ENCODE data around the gene RIOX2. TPM values are rescaled to one million over a fixed set of nuclear protein-coding genes. Genes with fewer than 3 reads are reported as not detected.
A peak's percentile ranks its signal among the peaks of the same experiment; 100 is the strongest.

The RIOX2 gene
- total RNA-seq, 2 experiments from 2014 or later: 46.5 to 46.7 TPM

GRCh38 chr3:97960551-97960950, 11.7 kb downstream of the RIOX2 start:
- H3K27me3 Mint-ChIP-seq: no peaks in the 10 kb centered on the region
- CTCF ChIA-PET: no interaction called here
- POLR2A ChIA-PET: no interaction called here
- peaks cover 34% of the 10 kb centered on the region for H3K4me1 Mint-ChIP-seq
- H3K9me3 Mint-ChIP-seq: no peaks in the 10 kb centered on the region
- H3K36me3 Mint-ChIP-seq (ENCODE audit: low read depth): peaks cover 62% of the 10 kb centered on the region
- H3K4me3 Mint-ChIP-seq: no peak overlapping the region
- DNase-seq: no peak
- no peak overlapping the region for H3K27ac Mint-ChIP-seq

DNA sequence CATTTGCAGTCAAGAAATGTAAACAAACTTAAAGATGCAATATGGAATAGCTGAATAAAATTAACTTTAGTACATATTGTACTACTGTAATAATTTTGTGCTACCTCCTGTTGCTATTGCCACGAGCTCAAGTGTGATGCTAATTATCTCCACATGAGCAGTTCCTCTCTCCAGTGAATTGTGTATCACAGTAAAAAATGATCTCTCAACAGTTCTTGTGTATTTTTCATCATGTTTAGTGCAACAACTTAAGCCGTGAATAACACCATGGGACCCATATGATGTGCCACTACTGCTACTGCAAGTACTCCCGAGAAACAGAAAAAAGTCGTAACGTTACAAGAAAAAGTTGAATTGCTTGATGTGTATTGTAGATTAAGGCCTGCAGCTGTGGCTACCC, 12.4 kb downstream of the RIOX2 start:
- DNase-seq: no peak
- CTCF ChIA-PET: interaction anchor here (1.0 kb wide), 1 partner anchor 48 kb away, joined by 3 read pairs; no protein-coding TSS in a partner anchor
- Mint-ChIP-seq H3K36me3 (ENCODE audit: low read depth) (peaks cover 63% of the 10 kb centered on the region), H3K4me1 (peaks cover 31% of the 10 kb centered on the region), H3K9me3 (no peaks in the 10 kb centered on the region), H3K27ac (no peak overlapping the region), H3K27me3 (no peaks in the 10 kb centered on the region), H3K4me3 (no peak overlapping the region)
- POLR2A ChIA-PET: no interaction called here

DNA sequence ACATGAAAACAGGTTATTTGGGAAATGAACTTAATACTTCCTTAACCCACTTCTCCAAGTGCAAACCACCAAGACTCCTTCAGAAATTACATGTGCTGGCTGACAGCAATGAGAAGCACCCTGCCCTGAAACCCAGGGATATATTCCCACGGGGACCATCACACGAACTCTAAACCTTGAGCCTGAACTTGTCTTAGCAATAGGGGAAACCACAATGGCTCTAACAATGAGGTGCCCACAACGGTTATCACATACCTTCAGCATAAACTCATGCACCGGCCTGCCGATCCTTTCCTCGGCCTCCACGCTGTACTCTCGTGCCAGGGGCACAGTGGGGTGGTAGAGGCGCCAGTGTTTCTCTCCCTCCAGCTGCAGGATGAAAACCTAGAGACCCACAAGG, 13.4 kb downstream of the RIOX2 start:
- Mint-ChIP-seq H3K9me3 (no peaks in the 10 kb centered on the region), H3K4me1 (peaks cover 23% of the 10 kb centered on the region), H3K27ac (no peak overlapping the region), H3K4me3 (no peak overlapping the region), H3K27me3 (no peaks in the 10 kb centered on the region), H3K36me3 (ENCODE audit: low read depth) (peaks cover 65% of the 10 kb centered on the region)
- CTCF ChIA-PET: no interaction called here
- POLR2A ChIA-PET: no interaction called here
- DNase-seq: no peak

GRCh38 chr3:97958396-97958795, 13.8 kb downstream of the RIOX2 start:
- Mint-ChIP-seq H3K4me1 (peaks cover 20% of the 10 kb centered on the region), H3K27ac (no peak overlapping the region), H3K27me3 (no peaks in the 10 kb centered on the region), H3K36me3 (ENCODE audit: low read depth) (peaks cover 64% of the 10 kb centered on the region), H3K9me3 (no peaks in the 10 kb centered on the region), H3K4me3 (no peak overlapping the region)
- DNase-seq: no peak
- CTCF ChIA-PET: no interaction called here
- POLR2A ChIA-PET: no interaction called here

DNA sequence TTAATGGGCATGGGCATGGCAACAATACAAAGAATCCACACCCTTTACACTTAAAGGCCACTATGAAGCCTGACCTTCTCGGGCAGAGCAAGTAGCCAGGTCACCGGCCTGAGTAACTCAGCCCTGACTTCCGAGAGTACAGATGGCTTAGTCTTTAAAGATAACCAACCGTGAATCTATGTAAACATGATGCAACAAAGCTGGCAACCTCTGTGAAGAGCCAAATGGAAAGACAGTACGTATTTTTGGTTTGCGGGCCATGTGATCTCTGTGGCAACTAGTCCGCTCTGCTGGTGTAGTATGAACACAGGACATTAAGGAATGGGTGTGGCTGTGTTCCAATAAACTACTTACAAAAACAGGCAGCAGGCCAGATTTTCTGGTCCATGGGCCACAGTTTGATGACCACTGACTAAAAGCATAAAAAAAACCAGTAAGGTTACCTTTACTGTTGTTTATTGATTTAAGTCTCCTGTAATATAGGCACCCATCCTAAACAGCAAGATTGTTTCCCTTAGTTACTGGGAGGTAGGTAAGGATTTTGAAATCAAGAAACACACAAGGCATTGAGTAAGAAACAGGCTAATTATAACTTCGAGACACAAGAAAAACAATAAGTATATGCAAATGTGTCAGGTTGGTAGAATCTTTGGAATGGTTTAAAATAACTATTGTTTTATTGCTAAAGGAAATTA, 14.5 kb downstream of the RIOX2 start:
- no peak for DNase-seq
- CTCF ChIA-PET: no interaction called here
- no peaks in the 10 kb centered on the region for H3K27me3 Mint-ChIP-seq
- H3K4me1 Mint-ChIP-seq: peaks cover 18% of the 10 kb centered on the region
- H3K36me3 Mint-ChIP-seq (ENCODE audit: low read depth): peaks cover 66% of the 10 kb centered on the region
- no peak overlapping the region for H3K4me3 Mint-ChIP-seq
- no peak overlapping the region for H3K27ac Mint-ChIP-seq
- POLR2A ChIA-PET: no interaction called here
- no peaks in the 10 kb centered on the region for H3K9me3 Mint-ChIP-seq

GRCh38 chr3:97956051-97956450, 16.2 kb downstream of the RIOX2 start:
- ChIA-PET POLR2A (no interaction called here), CTCF (interaction anchor here (1.9 kb wide), 1 partner anchor 10 kb away, joined by 4 read pairs; no protein-coding TSS in a partner anchor)
- DNase-seq: no peak
- no peaks in the 10 kb centered on the region for H3K27me3 Mint-ChIP-seq
- no peak overlapping the region for H3K4me3 Mint-ChIP-seq
- H3K4me1 Mint-ChIP-seq: peaks cover 4% of the 10 kb centered on the region
- H3K9me3 Mint-ChIP-seq: no peaks in the 10 kb centered on the region
- H3K36me3 Mint-ChIP-seq (ENCODE audit: low read depth): peaks cover 67% of the 10 kb centered on the region
- no peak overlapping the region for H3K27ac Mint-ChIP-seq

GRCh38 chr3:97954228-97954827, 17.9 kb downstream of the RIOX2 start:
- ChIA-PET CTCF (interaction anchor here (0.8 to 1.9 kb wide), 2 partner anchors 11 to 27 kb away, joined by 3 to 4 read pairs; no protein-coding TSS in a partner anchor), POLR2A (no interaction called here)
- H3K27me3 Mint-ChIP-seq: no peaks in the 10 kb centered on the region
- no peak overlapping the region for H3K27ac Mint-ChIP-seq
- peaks cover 15% of the 10 kb centered on the region for H3K4me1 Mint-ChIP-seq
- no peak overlapping the region for H3K4me3 Mint-ChIP-seq
- no peak for DNase-seq
- no peaks in the 10 kb centered on the region for H3K9me3 Mint-ChIP-seq
- peaks cover 78% of the 10 kb centered on the region for H3K36me3 Mint-ChIP-seq (ENCODE audit: low read depth)

- Mint-ChIP-seq H3K9me3 (no peaks in the 10 kb centered on the region), H3K36me3 (ENCODE audit: low read depth) (peaks cover 81% of the 10 kb centered on the region), H3K4me1 (peaks cover 19% of the 10 kb centered on the region), H3K27me3 (no peaks in the 10 kb centered on the region), H3K4me3 (no peak overlapping the region), H3K27ac (no peak overlapping the region)
- ChIA-PET CTCF (interaction anchor here (1.2 kb wide), 1 partner anchor 159 kb away, joined by 3 read pairs; no protein-coding TSS in a partner anchor), POLR2A (interaction anchor here (1.0 kb wide), 1 partner anchor 131 kb away, joined by 4 read pairs; the partner anchor contains the start of gene CRYBG3)
- no peak for DNase-seq
Measured at GRCh38 chr3:97952872-97953271, 19.4 kb downstream of the RIOX2 start.

GRCh38 chr3:97952280-97952679, 20.0 kb downstream of the RIOX2 start:
- ChIA-PET POLR2A (interaction anchor here (1.0 kb wide), 1 partner anchor 130 kb away, joined by 4 read pairs; the partner anchor contains the start of gene CRYBG3), CTCF (interaction anchor here (1.2 kb wide), 1 partner anchor 158 kb away, joined by 3 read pairs; no protein-coding TSS in a partner anchor)
- Mint-ChIP-seq H3K27ac (no peak overlapping the region), H3K4me1 (peaks cover 19% of the 10 kb centered on the region), H3K27me3 (no peaks in the 10 kb centered on the region), H3K36me3 (ENCODE audit: low read depth) (peaks cover 80% of the 10 kb centered on the region), H3K4me3 (no peak overlapping the region), H3K9me3 (no peaks in the 10 kb centered on the region)
- DNase-seq: no peak

DNA sequence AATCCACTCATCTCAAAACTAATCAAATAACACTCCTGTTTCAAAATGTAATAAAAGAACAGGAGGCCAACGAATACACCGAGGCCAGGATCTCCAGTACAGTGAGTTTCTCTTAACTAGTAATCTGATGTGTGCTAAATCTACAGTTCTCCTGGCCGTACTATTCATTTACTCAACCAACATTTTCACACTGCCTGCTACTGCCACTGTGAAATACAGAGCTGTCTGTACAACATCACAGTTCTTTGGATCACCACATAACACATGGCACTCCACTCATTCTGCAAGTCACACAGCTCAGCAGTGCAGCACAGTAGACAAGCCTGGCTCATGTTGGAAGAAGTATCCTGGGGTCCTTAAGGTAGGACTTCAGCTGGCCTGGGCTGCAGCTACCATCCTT, 21.9 kb downstream of the RIOX2 start:
- Mint-ChIP-seq H3K9me3 (no peaks in the 10 kb centered on the region), H3K27ac (peak overlapping the region; percentile 4), H3K27me3 (no peaks in the 10 kb centered on the region), H3K4me3 (no peak overlapping the region), H3K36me3 (ENCODE audit: low read depth) (peaks cover 87% of the 10 kb centered on the region), H3K4me1 (peaks cover 19% of the 10 kb centered on the region)
- POLR2A ChIA-PET: interaction anchor here (0.8 to 1.5 kb wide), 3 partner anchors 18 to 129 kb away, joined by 3 to 4 read pairs (median 3); partner anchors contain the start of gene CRYBG3
- DNase-seq: no peak
- CTCF ChIA-PET: interaction anchor here (1.6 kb wide), 1 partner anchor 8 kb away, joined by 4 read pairs; no protein-coding TSS in a partner anchor

GRCh38 chr3:97949743-97950142, 22.5 kb downstream of the RIOX2 start:
- Mint-ChIP-seq H3K27me3 (no peaks in the 10 kb centered on the region), H3K9me3 (no peaks in the 10 kb centered on the region), H3K4me3 (no peak overlapping the region), H3K4me1 (peaks cover 17% of the 10 kb centered on the region), H3K36me3 (ENCODE audit: low read depth) (peaks cover 87% of the 10 kb centered on the region), H3K27ac (no peak overlapping the region)
- no peak for DNase-seq
- POLR2A ChIA-PET: interaction anchor here (1.3 to 1.5 kb wide), 2 partner anchors 20 to 128 kb away, joined by 3 read pairs; partner anchors contain the start of gene CRYBG3
- CTCF ChIA-PET: no interaction called here

DNA sequence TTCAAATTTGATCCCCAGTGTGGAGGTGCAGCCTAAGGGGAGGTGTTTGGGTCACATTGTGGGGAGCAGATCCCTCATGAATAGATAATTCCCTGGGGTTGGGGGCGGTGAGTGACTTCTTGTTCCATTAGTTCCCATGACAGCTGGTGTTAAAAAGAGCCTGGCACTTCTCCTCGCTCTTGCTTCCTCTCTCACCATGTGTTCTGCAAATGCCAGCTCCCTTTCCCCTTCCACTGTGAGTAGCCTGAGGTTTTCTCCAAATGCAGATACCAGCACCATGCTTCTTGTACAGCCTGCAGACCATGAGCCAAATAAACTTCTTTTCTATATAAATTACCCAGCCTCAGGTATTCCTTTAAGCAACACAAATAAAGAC, 23.1 kb downstream of the RIOX2 start:
- Mint-ChIP-seq H3K9me3 (no peaks in the 10 kb centered on the region), H3K27ac (no peak overlapping the region), H3K4me1 (peaks cover 17% of the 10 kb centered on the region), H3K36me3 (ENCODE audit: low read depth) (peaks cover 85% of the 10 kb centered on the region), H3K27me3 (no peaks in the 10 kb centered on the region), H3K4me3 (no peak overlapping the region)
- ChIA-PET POLR2A (no interaction called here), CTCF (no interaction called here)
- no peak for DNase-seq

GRCh38 chr3:97948351-97949109, 23.7 kb downstream of the RIOX2 start:
- peaks cover 21% of the 10 kb centered on the region for H3K4me1 Mint-ChIP-seq
- no peaks in the 10 kb centered on the region for H3K9me3 Mint-ChIP-seq
- no peak overlapping the region for H3K4me3 Mint-ChIP-seq
- CTCF ChIA-PET: no interaction called here
- H3K27me3 Mint-ChIP-seq: no peaks in the 10 kb centered on the region
- POLR2A ChIA-PET: no interaction called here
- H3K36me3 Mint-ChIP-seq (ENCODE audit: low read depth): peaks cover 87% of the 10 kb centered on the region
- no peak for DNase-seq
- no peak overlapping the region for H3K27ac Mint-ChIP-seq
